ENCODE measurements around the gene POLR2B. TPM values are rescaled to one million over a fixed set of nuclear protein-coding genes. Genes with fewer than 3 reads are reported as not detected.

POLR2B gene
- total RNA-seq, 4 donors from 2014 or later: 58.0 to 109 (median 83.3) TPM

DNA sequence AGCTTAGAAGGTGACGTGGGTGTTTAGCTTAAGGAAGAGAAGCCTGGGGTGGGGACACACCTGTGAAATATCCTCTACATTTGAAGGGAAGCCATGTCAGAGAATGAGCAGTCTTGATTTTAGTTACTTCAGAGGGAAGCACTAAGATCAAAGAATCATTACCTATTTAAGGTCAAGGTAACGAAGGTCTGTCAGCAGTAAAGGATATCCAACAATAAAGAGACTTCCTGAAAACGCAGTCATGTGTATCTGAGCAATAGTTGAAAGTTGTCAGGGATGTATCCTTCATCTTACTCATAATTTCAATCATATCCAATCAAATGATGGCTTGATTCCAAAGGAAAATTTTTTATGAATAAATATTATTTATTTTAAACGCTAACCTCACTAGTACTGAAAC lies 98.0 kb downstream of the POLR2B start:
- TF ChIP-seq, protein P1, sequence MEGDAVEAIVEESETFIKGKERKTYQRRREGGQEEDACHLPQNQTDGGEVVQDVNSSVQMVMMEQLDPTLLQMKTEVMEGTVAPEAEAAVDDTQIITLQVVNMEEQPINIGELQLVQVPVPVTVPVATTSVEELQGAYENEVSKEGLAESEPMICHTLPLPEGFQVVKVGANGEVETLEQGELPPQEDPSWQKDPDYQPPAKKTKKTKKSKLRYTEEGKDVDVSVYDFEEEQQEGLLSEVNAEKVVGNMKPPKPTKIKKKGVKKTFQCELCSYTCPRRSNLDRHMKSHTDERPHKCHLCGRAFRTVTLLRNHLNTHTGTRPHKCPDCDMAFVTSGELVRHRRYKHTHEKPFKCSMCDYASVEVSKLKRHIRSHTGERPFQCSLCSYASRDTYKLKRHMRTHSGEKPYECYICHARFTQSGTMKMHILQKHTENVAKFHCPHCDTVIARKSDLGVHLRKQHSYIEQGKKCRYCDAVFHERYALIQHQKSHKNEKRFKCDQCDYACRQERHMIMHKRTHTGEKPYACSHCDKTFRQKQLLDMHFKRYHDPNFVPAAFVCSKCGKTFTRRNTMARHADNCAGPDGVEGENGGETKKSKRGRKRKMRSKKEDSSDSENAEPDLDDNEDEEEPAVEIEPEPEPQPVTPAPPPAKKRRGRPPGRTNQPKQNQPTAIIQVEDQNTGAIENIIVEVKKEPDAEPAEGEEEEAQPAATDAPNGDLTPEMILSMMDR (IDR thresholded peaks at IDR 0.05; ENCODE audit: low read depth): no peak

DNA sequence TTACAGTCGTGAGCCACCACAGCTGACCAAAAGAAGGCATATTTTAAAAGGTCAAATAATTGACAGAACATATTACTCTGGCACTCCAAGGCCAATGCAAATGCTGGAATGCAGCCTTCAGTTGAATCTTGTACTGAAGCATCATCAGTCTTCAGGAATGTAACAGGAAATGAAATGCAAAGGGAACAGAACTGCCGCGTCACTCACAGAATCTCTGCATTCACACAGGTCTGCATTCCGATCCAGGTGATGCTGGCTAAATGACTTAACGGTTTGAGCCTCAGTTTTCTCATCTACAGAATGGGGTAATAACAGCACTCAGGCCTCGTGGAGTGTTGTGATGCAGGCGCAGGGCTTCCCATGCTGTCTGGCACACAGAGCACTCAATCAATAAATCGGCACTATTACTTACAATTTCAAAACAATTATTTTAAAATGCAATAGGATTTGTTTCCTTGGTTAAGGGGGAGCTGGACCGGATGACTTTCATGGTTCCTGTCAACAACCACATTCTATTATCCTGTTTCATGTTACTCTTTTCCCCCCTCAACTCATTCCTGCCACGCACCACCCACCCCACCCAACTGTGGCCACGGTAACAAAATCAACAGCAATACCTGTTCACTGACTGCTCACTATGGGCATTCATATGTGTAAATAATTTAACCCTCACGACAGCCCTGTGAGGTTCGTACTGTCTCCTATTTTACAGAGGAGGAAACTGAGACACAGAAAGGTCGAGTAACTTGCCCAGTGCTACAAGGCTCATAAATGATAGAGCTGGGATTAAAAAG lies 99.1 kb downstream of the POLR2B start:
- TF ChIP-seq, protein P1 (IDR thresholded peaks at IDR 0.05; ENCODE audit: low read depth): no peak

DNA sequence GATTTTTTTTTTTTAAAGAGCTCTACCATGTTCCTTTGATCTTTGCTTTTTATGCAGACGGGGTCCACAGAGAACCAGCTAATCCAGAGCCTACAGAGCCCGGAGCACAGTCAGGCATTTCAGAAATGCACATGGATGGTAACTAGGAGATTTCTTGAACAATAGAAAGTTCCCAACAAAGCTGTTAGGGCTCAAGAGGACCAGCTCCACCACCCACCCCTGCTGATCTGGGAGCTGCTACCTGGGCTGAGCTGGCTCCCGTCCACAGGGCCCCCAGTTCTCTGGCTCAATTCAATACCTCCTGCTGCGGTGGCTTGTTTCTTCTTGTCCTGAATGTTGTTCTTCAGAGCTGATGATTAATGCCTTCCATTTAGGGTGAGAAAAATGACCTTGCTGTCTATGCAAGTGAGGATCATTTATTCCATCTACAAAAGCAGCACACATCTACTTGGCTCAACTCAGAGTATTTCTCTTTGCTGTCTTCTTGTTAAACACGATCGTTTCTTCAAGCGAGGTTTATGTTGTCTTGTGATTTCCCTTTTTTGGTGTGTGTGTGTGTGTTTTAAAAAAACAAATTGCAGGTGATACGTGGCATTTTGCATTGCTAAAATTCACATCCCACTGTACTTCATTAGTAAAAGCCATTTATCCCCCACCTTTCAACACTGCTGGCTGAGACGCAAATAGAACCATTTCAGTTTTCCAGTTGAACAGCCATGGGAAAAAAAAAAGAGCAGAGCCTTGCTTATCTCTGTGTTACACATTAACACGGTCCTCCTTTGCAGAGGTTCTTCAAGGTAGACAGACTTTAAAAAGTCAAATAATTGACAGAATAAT lies 100.2 kb downstream of the POLR2B start:
- TF ChIP-seq, protein P1 (IDR thresholded peaks at IDR 0.05; ENCODE audit: low read depth): no peak

Small RNA genes lying within 50 kb of the gene (small RNA-seq; reads per million reads assigned to genes)
- not detected for gene RNU6-998P

Other genes starting within 250 kb of the POLR2B start
- gene SPINK2, start 157.2 kb upstream of the POLR2B start, total RNA-seq: not detected
- gene REST, start 71.0 kb upstream of the POLR2B start, total RNA-seq: 10 to 100 TPM; 25.1 to 37.2 (median 32.1) TPM
- gene NOA1, start 1.3 kb upstream of the POLR2B start, total RNA-seq: 10 to 100 TPM; 13.2 to 22.8 (median 20.7) TPM
- gene IGFBP7, start 131.5 kb downstream of the POLR2B start, total RNA-seq: 100 to 1,000 TPM; 297 to 713 (median 515) TPM

Measured in subcutaneous adipose tissue (tissue), 4 donors.